ENCODE data around the gene TMEM19.
"Not testable (repeated sequence)": the region's sequence is repeated elsewhere in the genome, so short reads cannot be mapped to it uniquely, and the experiment has no call there.

The TMEM19 gene

GRCh38 chr12:71666259-71666658, 19.6 kb upstream of the TMEM19 start:
- no peak for DNase-seq

GRCh38 chr12:71671311-71671710, 14.6 kb upstream of the TMEM19 start:
- no peak for DNase-seq

- no peak for DNase-seq
Measured at GRCh38 chr12:71671816-71672215, 14.1 kb upstream of the TMEM19 start.

- DNase-seq, result no peak
Measured at GRCh38 chr12:71682466-71682865, 3.4 kb upstream of the TMEM19 start.

GRCh38 chr12:71683633-71684032, 2.2 kb upstream of the TMEM19 start:
- DNase-seq, result no peak

GRCh38 chr12:71684081-71684480, 1.8 kb upstream of the TMEM19 start:
- DNase-seq, result no peak

- DNase-seq, result no peak
Measured at GRCh38 chr12:71685312-71685906, 473 bp upstream of the TMEM19 start.

- DNase-seq, result peak; percentile 23
Measured at GRCh38 chr12:71686658-71687025, 760 bp downstream of the TMEM19 start.

- DNase-seq, result not testable (repeated sequence)
Measured at GRCh38 chr12:71687172-71687571, 1.3 kb downstream of the TMEM19 start.

- DNase-seq, result no peak
Measured at GRCh38 chr12:71688961-71689570, 3.2 kb downstream of the TMEM19 start.

- no peak for DNase-seq
Measured at GRCh38 chr12:71691504-71692129, 5.7 kb downstream of the TMEM19 start.

- DNase-seq, result no peak
Measured at GRCh38 chr12:71693126-71693525, 7.2 kb downstream of the TMEM19 start.

- not testable (repeated sequence) for DNase-seq
Measured at GRCh38 chr12:71693651-71694050, 7.8 kb downstream of the TMEM19 start.

- DNase-seq, result no peak
Measured at GRCh38 chr12:71694099-71694820, 8.4 kb downstream of the TMEM19 start.

- no peak for DNase-seq
Measured at GRCh38 chr12:71695782-71696181, 9.9 kb downstream of the TMEM19 start.

GRCh38 chr12:71702181-71702580, 16.3 kb downstream of the TMEM19 start:
- DNase-seq, result not testable (repeated sequence)

- no peak for DNase-seq
Measured at GRCh38 chr12:71702590-71702989, 16.7 kb downstream of the TMEM19 start.

- DNase-seq, result no peak
Measured at GRCh38 chr12:71703206-71703605, 17.3 kb downstream of the TMEM19 start.

- no peak for DNase-seq
Measured at GRCh38 chr12:71704920-71705319, 19.0 kb downstream of the TMEM19 start.

- DNase-seq, result no peak
Measured at GRCh38 chr12:71708658-71709057, 22.8 kb downstream of the TMEM19 start.

GRCh38 chr12:71710276-71711125, 24.6 kb downstream of the TMEM19 start:
- no peak for DNase-seq

- DNase-seq, result no peak
Measured at GRCh38 chr12:71718611-71719010, 32.7 kb downstream of the TMEM19 start.

All from NCI-H748 treated with DMSO at 0.1 percent for 48 hours (cell line).